Measurements from ENCODE around the gene ZBTB47. TPM values are rescaled to one million over a fixed set of nuclear protein-coding genes. Genes with fewer than 3 reads are reported as not detected.

The ZBTB47 gene
- polyA plus RNA-seq, 1 donor (not counting 4 experiments of a cell fraction or from before 2014, with no cell fraction given) = 5.1 TPM

DNA sequence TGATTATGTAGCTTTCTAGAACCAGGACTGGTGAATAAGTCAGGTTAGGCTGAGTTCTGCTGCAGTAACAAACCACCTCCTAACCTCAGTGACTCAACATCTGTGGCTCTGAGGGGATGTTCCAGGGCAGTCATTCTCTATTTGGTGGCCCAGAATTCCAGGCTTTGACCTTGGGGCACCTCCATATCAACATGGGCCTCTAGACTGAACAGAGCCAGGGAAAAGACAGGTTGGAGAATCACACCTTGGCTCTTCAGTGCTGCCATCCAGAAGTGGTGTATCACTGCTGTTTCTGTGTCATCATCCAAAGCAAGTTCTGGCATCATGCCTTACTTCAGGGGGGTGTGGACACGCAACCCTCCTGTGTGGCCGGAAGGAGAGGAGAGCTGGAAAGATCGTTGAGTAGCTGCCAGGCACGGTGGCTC, 15.3 kb downstream of the ZBTB47 start:
- no peaks in the 10 kb centered on the region for H3K9me1 ChIP-seq (ENCODE audit: control insufficient read depth, extremely low read depth, insufficient read depth, low read length)
- no peaks in the 10 kb centered on the region for H3K27me3 ChIP-seq (ENCODE audit: control insufficient read depth, extremely low read depth, insufficient read depth, low read length)
- no peaks in the 10 kb centered on the region for H3K36me3 ChIP-seq (ENCODE audit: control insufficient read depth in 2 of 2, extremely low read depth in 1 of 2, insufficient read depth in 2 of 2, low read length in 2 of 2)
- dilution Hi-C loops (cut with MboI; ENCODE audit: extremely low pct_ligation_motif_present, low sequenced_read_pairs) = no loop called here
- no peaks in the 10 kb centered on the region for H3K9me3 ChIP-seq (ENCODE audit: control insufficient read depth, low read depth, low read length)
- no peak overlapping the region for H2AFZ ChIP-seq (ENCODE audit: control insufficient read depth, low read length)
- TF ChIP-seq EZH2 (IDR thresholded peaks at IDR 0.05; ENCODE audit: low read length) = no peak
- TF ChIP-seq, protein P1, sequence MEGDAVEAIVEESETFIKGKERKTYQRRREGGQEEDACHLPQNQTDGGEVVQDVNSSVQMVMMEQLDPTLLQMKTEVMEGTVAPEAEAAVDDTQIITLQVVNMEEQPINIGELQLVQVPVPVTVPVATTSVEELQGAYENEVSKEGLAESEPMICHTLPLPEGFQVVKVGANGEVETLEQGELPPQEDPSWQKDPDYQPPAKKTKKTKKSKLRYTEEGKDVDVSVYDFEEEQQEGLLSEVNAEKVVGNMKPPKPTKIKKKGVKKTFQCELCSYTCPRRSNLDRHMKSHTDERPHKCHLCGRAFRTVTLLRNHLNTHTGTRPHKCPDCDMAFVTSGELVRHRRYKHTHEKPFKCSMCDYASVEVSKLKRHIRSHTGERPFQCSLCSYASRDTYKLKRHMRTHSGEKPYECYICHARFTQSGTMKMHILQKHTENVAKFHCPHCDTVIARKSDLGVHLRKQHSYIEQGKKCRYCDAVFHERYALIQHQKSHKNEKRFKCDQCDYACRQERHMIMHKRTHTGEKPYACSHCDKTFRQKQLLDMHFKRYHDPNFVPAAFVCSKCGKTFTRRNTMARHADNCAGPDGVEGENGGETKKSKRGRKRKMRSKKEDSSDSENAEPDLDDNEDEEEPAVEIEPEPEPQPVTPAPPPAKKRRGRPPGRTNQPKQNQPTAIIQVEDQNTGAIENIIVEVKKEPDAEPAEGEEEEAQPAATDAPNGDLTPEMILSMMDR (optimal IDR thresholded peaks at IDR 0.05 in 1 of 3, IDR thresholded peaks at IDR 0.05 in 1 of 3, conservative IDR thresholded peaks at IDR 0.05 in 1 of 3; ENCODE audit: extremely low read depth in 1 of 3, insufficient read depth in 2 of 3, low read length in 3 of 3) = no peak
- DNase-seq (ENCODE audit: low read depth, low spot score) (no peak), FAIRE-seq (no peak)
- peaks cover 4% of the 10 kb centered on the region for H3K4me1 ChIP-seq (ENCODE audit: control insufficient read depth, extremely low read depth, insufficient read depth, low read length)
- no peaks in the 10 kb centered on the region for H3K79me2 ChIP-seq (ENCODE audit: control insufficient read depth, insufficient read depth, low read length)
- H4K20me1 ChIP-seq (ENCODE audit: control insufficient read depth, extremely low read depth, insufficient read depth, low read length) = no peaks in the 10 kb centered on the region
- H3K4me2 ChIP-seq (ENCODE audit: control insufficient read depth, extremely low read depth, insufficient read depth, low read depth, low read length) = no peak overlapping the region
- H3K4me3 ChIP-seq (ENCODE audit: control insufficient read depth in 2 of 3, extremely low read depth in 1 of 3, insufficient read depth in 2 of 3, low read depth in 1 of 3, low read length in 3 of 3) = no peak overlapping the region
- H3K9ac ChIP-seq (ENCODE audit: control insufficient read depth, extremely low read depth, insufficient read depth, low read length) = no peak overlapping the region
- H3K27ac ChIP-seq (ENCODE audit: control insufficient read depth, insufficient read depth, low read length) = no peak overlapping the region

DNA sequence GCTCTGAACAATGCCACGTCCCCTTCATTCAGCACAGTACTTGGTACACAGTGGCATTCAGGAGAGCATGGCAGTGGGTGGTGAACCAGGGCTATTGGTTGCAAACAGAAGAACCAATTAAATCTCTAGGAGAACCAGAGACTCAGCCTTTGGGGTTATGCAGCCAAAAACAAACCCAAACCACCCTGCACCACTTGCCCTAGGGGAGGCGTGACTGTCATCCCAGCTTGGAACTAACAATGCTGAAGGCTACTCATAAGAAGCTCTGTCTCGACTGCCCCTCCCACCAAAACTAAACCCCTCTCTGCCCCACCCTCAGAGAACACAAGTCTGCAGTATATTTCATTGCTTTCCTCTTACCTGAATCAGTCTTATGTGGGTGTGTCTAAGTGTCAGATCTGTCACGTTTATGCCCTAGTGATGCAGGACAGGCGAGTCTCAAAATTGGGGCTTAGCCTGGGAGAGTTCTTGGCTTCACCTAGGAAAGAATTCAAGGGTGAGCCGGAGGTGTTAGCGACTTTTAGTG, 16.6 kb downstream of the ZBTB47 start:
- Histone ChIP-seq H3K4me2 (ENCODE audit: control insufficient read depth, extremely low read depth, insufficient read depth, low read depth, low read length) (no peak overlapping the region), H3K79me2 (ENCODE audit: control insufficient read depth, insufficient read depth, low read length) (no peaks in the 10 kb centered on the region), H3K27me3 (ENCODE audit: control insufficient read depth, extremely low read depth, insufficient read depth, low read length) (no peaks in the 10 kb centered on the region), H3K4me3 (ENCODE audit: control insufficient read depth in 2 of 3, extremely low read depth in 1 of 3, insufficient read depth in 2 of 3, low read depth in 1 of 3, low read length in 3 of 3) (no peak overlapping the region), H3K9me1 (ENCODE audit: control insufficient read depth, extremely low read depth, insufficient read depth, low read length) (no peaks in the 10 kb centered on the region), H3K27ac (ENCODE audit: control insufficient read depth, insufficient read depth, low read length) (no peak overlapping the region), H4K20me1 (ENCODE audit: control insufficient read depth, extremely low read depth, insufficient read depth, low read length) (no peaks in the 10 kb centered on the region), H3K9me3 (ENCODE audit: control insufficient read depth, low read depth, low read length) (no peaks in the 10 kb centered on the region), H3K9ac (ENCODE audit: control insufficient read depth, extremely low read depth, insufficient read depth, low read length) (no peak overlapping the region), H3K36me3 (ENCODE audit: control insufficient read depth in 2 of 2, extremely low read depth in 1 of 2, insufficient read depth in 2 of 2, low read length in 2 of 2) (no peaks in the 10 kb centered on the region), H3K4me1 (ENCODE audit: control insufficient read depth, extremely low read depth, insufficient read depth, low read length) (peaks cover 4% of the 10 kb centered on the region), H2AFZ (ENCODE audit: control insufficient read depth, low read length) (no peak overlapping the region)
- dilution Hi-C loops (cut with MboI; ENCODE audit: extremely low pct_ligation_motif_present, low sequenced_read_pairs) = no loop called here
- DNase-seq (ENCODE audit: low read depth, low spot score) (no peak), FAIRE-seq (no peak)
- TF ChIP-seq, protein P1 (optimal IDR thresholded peaks at IDR 0.05 in 1 of 3, IDR thresholded peaks at IDR 0.05 in 1 of 3, conservative IDR thresholded peaks at IDR 0.05 in 1 of 3; ENCODE audit: extremely low read depth in 1 of 3, insufficient read depth in 2 of 3, low read length in 3 of 3) = no peak
- no peak for TF ChIP-seq EZH2 (IDR thresholded peaks at IDR 0.05; ENCODE audit: low read length)
